Measurements from ENCODE around the gene RGN. TPM values are rescaled to one million over a fixed set of nuclear protein-coding genes. Genes with fewer than 3 reads are reported as not detected.

Gene RGN
- total and polyA plus RNA-seq, 2 donors (not counting 3 experiments of a cell fraction or from before 2014, with no cell fraction given), result 0.58 to 0.73 TPM

- no peak overlapping the region for H2AFZ ChIP-seq (ENCODE audit: low read depth, low read length)
- H4K20me1 ChIP-seq (replicated peaks; ENCODE audit: control insufficient read depth, extremely low read depth, insufficient read depth, low read length), result no peaks in the 10 kb centered on the region
- dilution Hi-C loops (cut with MboI; ENCODE audit: extremely low pct_ligation_motif_present, low sequenced_read_pairs) (no loop called here), intact Hi-C loops (cut with micrococcal nuclease) (loop anchor here (10.0 kb wide), 1 partner anchor 542 kb away; no protein-coding TSS in a partner anchor)
- DNase-seq (ENCODE audit: low read depth, low spot score) (no peak), FAIRE-seq (no peak)
- no peaks in the 10 kb centered on the region for H3K9me1 ChIP-seq (replicated peaks; ENCODE audit: control insufficient read depth, extremely low read depth, insufficient read depth, low read length)
- no peak for TF ChIP-seq MYC (IDR thresholded peaks at IDR 0.05; ENCODE audit: low read depth, low read length)
- no peak for TF ChIP-seq POLR2A (IDR thresholded peaks at IDR 0.05; ENCODE audit: low read depth, low read length)
- no peak for TF ChIP-seq EZH2 (IDR thresholded peaks at IDR 0.05; ENCODE audit: borderline replicate concordance, low read depth, low read length, severe bottlenecking)
- no peak for TF ChIP-seq POLR2AphosphoS5 (IDR thresholded peaks at IDR 0.05; ENCODE audit: insufficient read depth, low read depth, low read length)
- no peak for TF ChIP-seq FOS (IDR thresholded peaks at IDR 0.05; ENCODE audit: borderline replicate concordance, insufficient read depth, low read length)
- no peak for TF ChIP-seq GATA2 (IDR thresholded peaks at IDR 0.05; ENCODE audit: insufficient read depth, insufficient read length, low read depth, low read length)
- TF ChIP-seq MAX (IDR thresholded peaks at IDR 0.05; ENCODE audit: insufficient read depth, insufficient read length), result no peak
- no peak for TF ChIP-seq JUN (IDR thresholded peaks at IDR 0.05; ENCODE audit: borderline replicate concordance, insufficient read depth, insufficient read length, low read depth)
- H3K9ac ChIP-seq (replicated peaks; ENCODE audit: extremely low read depth, insufficient read depth, low read length), result no peak overlapping the region
- no peak overlapping the region for H3K27ac ChIP-seq (ENCODE audit: insufficient read depth, low read depth, low read length)
- POLR2A ChIA-PET, result no interaction called here
- no peaks in the 10 kb centered on the region for H3K27me3 ChIP-seq (ENCODE audit: control insufficient read depth in 2 of 2, insufficient read depth in 2 of 2, low read length in 2 of 2)
- H3K9me3 ChIP-seq (replicated peaks; ENCODE audit: control insufficient read depth, insufficient read depth, low read length), result no peaks in the 10 kb centered on the region
- H3K4me2 ChIP-seq (ENCODE audit: insufficient read depth, low read length), result no peak overlapping the region
- CTCF ChIA-PET, result no interaction called here
- no TSS peak for BruUV-seq (replicated peaks)
- no peaks in the 10 kb centered on the region for H3K4me1 ChIP-seq (ENCODE audit: control insufficient read depth, extremely low read depth, insufficient read depth, low read length)
- no peaks in the 10 kb centered on the region for H3K36me3 ChIP-seq (ENCODE audit: control insufficient read depth in 2 of 2, extremely low read depth in 1 of 2, insufficient read depth in 2 of 2, low read length in 2 of 2)
- H3K4me3 ChIP-seq (replicated peaks in 1 of 3; ENCODE audit: insufficient read depth in 1 of 3, low read depth in 1 of 3, low read length in 3 of 3), result no peak overlapping the region
- H3K79me2 ChIP-seq (ENCODE audit: control insufficient read depth, insufficient read depth, low read length), result no peaks in the 10 kb centered on the region
These were observed 18.8 kb downstream of the RGN start for GRCh38 chrX:47097018-47097417.
